Mesenteric fat pad (tissue), 1 donor: ENCODE data around the gene GARIN1A. TPM values are rescaled to one million over a fixed set of nuclear protein-coding genes. Genes with fewer than 3 reads are reported as not detected.

ENCODE experiments used
- DNase-seq: peaks from one replicate; pipeline ENCODE4 v3.0.0-alpha.2; 2020; ENCODE audit warnings: low spot score
- total RNA-seq: library from RNA; stranded (reverse); fragmentation: NEBNext Ultra II Directional; extraction: Animal tissue kit (Norgen Biotek cat#: 25700); gene quantifications from one replicate; pipeline ENCODE4 v1.2.1, GENCODE V29; 2021
- donor health status: DM: yes; HTN: yes; CAD: no.

Gene GARIN1A
- total RNA-seq, 1 donor from 2014 or later, result 10.2 TPM

GRCh38 chr7:128714701-128715495 is 42.8 kb downstream of the GARIN1A start:
- DNase-seq, result no peak

- no peak for DNase-seq
These were observed 47.0 kb downstream of the GARIN1A start for GRCh38 chr7:128718967-128719642.

GRCh38 chr7:128721376-128721775 is 49.3 kb downstream of the GARIN1A start:
- DNase-seq, result no peak

Other genes with a start within 250 kb of the GARIN1A start
- 31.1 TPM for gene HILPDA, start 216.4 kb upstream of the GARIN1A start, total RNA-seq
- gene METTL2B, start 195.5 kb upstream of the GARIN1A start, total RNA-seq, result 26.6 TPM
- 169 TPM for gene CALU, start 67.1 kb downstream of the GARIN1A start, total RNA-seq
- not detected for gene OPN1SW, start 103.5 kb downstream of the GARIN1A start, total RNA-seq
- 6.8 TPM for gene CCDC136, start 119.7 kb downstream of the GARIN1A start, total RNA-seq
- 16.2 TPM for gene FLNC, start 158.1 kb downstream of the GARIN1A start, total RNA-seq
- 160 TPM for gene ATP6V1F, start 190.6 kb downstream of the GARIN1A start, total RNA-seq
- 5.1 TPM for gene KCP, start 238.4 kb downstream of the GARIN1A start, total RNA-seq